ENCODE measurements around the gene ZNF470. TPM values are rescaled to one million over a fixed set of nuclear protein-coding genes. Genes with fewer than 3 reads are reported as not detected.

ZNF470 gene
- total and polyA plus RNA-seq, 2 of the 13 experiments (the other 11 are each of a cell fraction or from before 2014, with no cell fraction given), result not detected

- TF ChIP-seq MIER2 (CRISPR knock-in tag; IDR thresholded peaks at IDR 0.05) (peak; percentile 100), YY1 (IDR thresholded peaks at IDR 0.05; ENCODE audit: insufficient read depth, insufficient replicate concordance, low read depth, low read length) (no peak), TCF7 (IDR thresholded peaks at IDR 0.05; ENCODE audit: low read depth) (no peak), ZBTB38 (CRISPR knock-in tag; IDR thresholded peaks at IDR 0.05) (peak; percentile 98), HNF4G (IDR thresholded peaks at IDR 0.05; ENCODE audit: borderline replicate concordance, low read depth, low read length) (no peak), HNF4G (CRISPR knock-in tag; IDR thresholded peaks at IDR 0.05; ENCODE audit: borderline replicate concordance, low read depth) (peak; percentile 87), MTA1 (CRISPR knock-in tag; IDR thresholded peaks at IDR 0.05; ENCODE audit: borderline replicate concordance) (peak; percentile 63; the same call in 1 of the 2 replicates), ZNF12 (CRISPR knock-in tag; IDR thresholded peaks at IDR 0.05) (peak; percentile 98), BCL3 (CRISPR knock-in tag; IDR thresholded peaks at IDR 0.05) (peak; percentile 100), TAF15 (IDR thresholded peaks at IDR 0.05; ENCODE audit: low read depth, low read length, poor library complexity, severe bottlenecking) (no peak), RAD21 (CRISPR knock-in tag; IDR thresholded peaks at IDR 0.05) (no peak), SNAI1 (CRISPR knock-in tag; IDR thresholded peaks at IDR 0.05; ENCODE audit: borderline replicate concordance) (peak; percentile 100), BORCS8-MEF2B (CRISPR knock-in tag; IDR thresholded peaks at IDR 0.05) (peak; percentile 100), ZNF546 (CRISPR knock-in tag; conservative IDR thresholded peaks at IDR 0.05) (peak; percentile 100), ESRRA (CRISPR knock-in tag; IDR thresholded peaks at IDR 0.05; ENCODE audit: low read depth) (peak; percentile 92), ZHX1 (CRISPR knock-in tag; IDR thresholded peaks at IDR 0.05; ENCODE audit: low read depth) (peak; percentile 97), TEAD3 (CRISPR knock-in tag; optimal IDR thresholded peaks at IDR 0.05; ENCODE audit: borderline replicate concordance) (peak; percentile 90), ZNF251 (CRISPR knock-in tag; IDR thresholded peaks at IDR 0.05) (peak; percentile 99), REL (CRISPR knock-in tag; conservative IDR thresholded peaks at IDR 0.05) (peak; percentile 99)
- TF ChIP-seq, protein P1, sequence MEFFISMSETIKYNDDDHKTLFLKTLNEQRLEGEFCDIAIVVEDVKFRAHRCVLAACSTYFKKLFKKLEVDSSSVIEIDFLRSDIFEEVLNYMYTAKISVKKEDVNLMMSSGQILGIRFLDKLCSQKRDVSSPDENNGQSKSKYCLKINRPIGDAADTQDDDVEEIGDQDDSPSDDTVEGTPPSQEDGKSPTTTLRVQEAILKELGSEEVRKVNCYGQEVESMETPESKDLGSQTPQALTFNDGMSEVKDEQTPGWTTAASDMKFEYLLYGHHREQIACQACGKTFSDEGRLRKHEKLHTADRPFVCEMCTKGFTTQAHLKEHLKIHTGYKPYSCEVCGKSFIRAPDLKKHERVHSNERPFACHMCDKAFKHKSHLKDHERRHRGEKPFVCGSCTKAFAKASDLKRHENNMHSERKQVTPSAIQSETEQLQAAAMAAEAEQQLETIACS (CRISPR knock-in tag; IDR thresholded peaks at IDR 0.05), result peak; percentile 73
Measured at GRCh38 chr19:56637976-56638555, 70.8 kb downstream of the ZNF470 start (continued).
